ENCODE results near the gene OXSR1. TPM values are rescaled to one million over a fixed set of nuclear protein-coding genes. Genes with fewer than 3 reads are reported as not detected.

Gene OXSR1
- total and polyA plus RNA-seq, 2 of the 13 experiments (the other 11 are each of a cell fraction or from before 2014, with no cell fraction given), result 27.4 to 32.6 TPM

- TF ChIP-seq REL (CRISPR knock-in tag; conservative IDR thresholded peaks at IDR 0.05) (peak; percentile 60; the same call in 1 of the 2 replicates), ZNF713 (CRISPR knock-in tag; IDR thresholded peaks at IDR 0.05) (no peak), ZNF883 (CRISPR knock-in tag; IDR thresholded peaks at IDR 0.05; ENCODE audit: not compliant biosample characterization) (peak; percentile 18), XBP1 (CRISPR knock-in tag; IDR thresholded peaks at IDR 0.05) (no peak), ZNF44 (CRISPR knock-in tag; IDR thresholded peaks at IDR 0.05) (no peak), ZNF841 (CRISPR knock-in tag; IDR thresholded peaks at IDR 0.05; ENCODE audit: borderline replicate concordance) (no peak), FIP1L1 (IDR thresholded peaks at IDR 0.05; ENCODE audit: borderline replicate concordance, insufficient read depth, low read depth, low read length) (no peak), ZNF251 (CRISPR knock-in tag; IDR thresholded peaks at IDR 0.05) (no peak), ZNF720 (CRISPR knock-in tag; IDR thresholded peaks at IDR 0.05) (no peak), STAG1 (CRISPR knock-in tag; IDR thresholded peaks at IDR 0.05) (peak; percentile 24; the same call in 1 of the 2 replicates), ZNF749 (CRISPR knock-in tag; IDR thresholded peaks at IDR 0.05; ENCODE audit: borderline replicate concordance) (no peak), ZNF580 (CRISPR knock-in tag; IDR thresholded peaks at IDR 0.05; ENCODE audit: borderline replicate concordance, low read depth) (no peak)
These were observed 48.7 kb upstream of the OXSR1 start (continued) for GRCh38 chr3:38116471-38117162.

- POLR2A ChIA-PET, result interaction anchor here (1.0 to 8.0 kb wide), 5 partner anchors 14 to 181 kb away, joined by 3 to 87 read pairs (median 25); partner anchors contain the start of genes ACAA1, MYD88 and OXSR1
- BruUV-seq (replicated peaks), result no TSS peak
- H3K79me2 ChIP-seq (ENCODE audit: insufficient read depth, low read length), result no peaks in the 10 kb centered on the region
- H3K27me3 ChIP-seq (ENCODE audit: control insufficient read depth in 1 of 2, insufficient read depth in 2 of 2, low read length in 2 of 2), result peaks cover 2 to 13% of the 10 kb centered on the region in 2 experiments; a peak in 2 of 5 replicates
- no peak overlapping the region for H3K27ac ChIP-seq (ENCODE audit: extremely low read length, insufficient read depth, low read length)
- H3K9ac ChIP-seq (ENCODE audit: insufficient read depth, low read depth, low read length), result no peak overlapping the region
- no peaks in the 10 kb centered on the region for H3K9me3 ChIP-seq (ENCODE audit: low read length)
- peak; percentile 17 for ATAC-seq
- FAIRE-seq, result no peak
- H3K4me2 ChIP-seq (ENCODE audit: low read depth, low read length), result no peak overlapping the region
- no peak overlapping the region for H3K4me3 ChIP-seq (replicated peaks in 1 of 3; ENCODE audit: insufficient read depth in 1 of 3, low read depth in 2 of 3, low read length in 3 of 3)
- in situ Hi-C loops (cut with HindIII; ENCODE audit: extremely low pct_ligation_motif_present, low pct_unique_long_range_greater_than_20kb) (loop anchor here (10.0 kb wide), 1 partner anchor 158 kb away; no protein-coding TSS in a partner anchor), intact Hi-C loops (cut with micrococcal nuclease; ENCODE audit: unreplicated experiment) (loop anchor here (2.0 kb wide), 1 partner anchor 16 kb away; no protein-coding TSS in a partner anchor)
- peaks cover 12% of the 10 kb centered on the region; the same call in 1 of the 2 replicates for H3K4me1 ChIP-seq (ENCODE audit: insufficient read depth, low read length)
- peaks cover 9 to 24% of the 10 kb centered on the region in 2 experiments; a peak in 4 of 5 replicates for H3K36me3 ChIP-seq (replicated peaks in 1 of 2; ENCODE audit: control insufficient read depth in 1 of 2, insufficient read depth in 2 of 2, low read length in 2 of 2)
- no CpG with 5 or more reads among the region's 10 CpGs for WGBS (ENCODE audit: low lambda C conversion rate)
- H2AFZ ChIP-seq (ENCODE audit: low read length), result no peak overlapping the region
- H4K20me1 ChIP-seq (ENCODE audit: insufficient read depth, low read length), result peaks cover 8% of the 10 kb centered on the region; the same call in 1 of the 2 replicates
- DNase-seq (ENCODE audit: low spot score), result no peak
- CTCF ChIA-PET (ENCODE audit: low intra/inter-chr PET ratio, low total read pairs), result interaction anchor here (0.7 kb wide), 1 partner anchor 181 kb away, joined by 3 read pairs; no protein-coding TSS in a partner anchor
- TF ChIP-seq SRSF9 (IDR thresholded peaks at IDR 0.05; ENCODE audit: borderline replicate concordance, insufficient read depth, low read depth, low read length, poor library complexity, severe bottlenecking) (no peak), RBFOX2 (IDR thresholded peaks at IDR 0.05; ENCODE audit: low read depth, low read length) (0 out of 2 replicates have a peak, but pooled peaks have one; percentile 18), NONO (IDR thresholded peaks at IDR 0.05) (no peak), NONO (CRISPR knock-in tag; conservative IDR thresholded peaks at IDR 0.05) (no peak; the same call in 1 of the 2 replicates), AKAP8 (CRISPR knock-in tag; IDR thresholded peaks at IDR 0.05) (0 out of 2 replicates have a peak, but pooled peaks have one; percentile 40), TOE1 (CRISPR knock-in tag; IDR thresholded peaks at IDR 0.05) (no peak), SYNCRIP (IDR thresholded peaks at IDR 0.05; ENCODE audit: insufficient read depth, low read depth, low read length) (no peak), ZNF878 (CRISPR knock-in tag; IDR thresholded peaks at IDR 0.05) (no peak), TEAD2 (CRISPR knock-in tag; IDR thresholded peaks at IDR 0.05) (no peak), KMT2B (CRISPR knock-in tag; IDR thresholded peaks at IDR 0.05) (no peak)
These were observed 48.1 kb upstream of the OXSR1 start for GRCh38 chr3:38117163-38117716.
